Endothelial cell of umbilical vein (primary cell): ENCODE results near the gene GRIK3.

ENCODE experiments used
- CTCF ChIP-seq, 2 donors: IDR thresholded peaks; 1 replicate in 1 of 2; 2 replicates in 1 of 2; pipeline ENCODE4 v1.5.1; 2011; ENCODE audit warnings: low read length in 2 of 2, mild to moderate bottlenecking in 2 of 2, moderate library complexity in 2 of 2, control low read depth in 1 of 2, inconsistent platforms in 1 of 2, low read depth in 1 of 2; ENCODE audit not compliant: insufficient read depth in 1 of 2; ENCODE audit errors: extremely low read depth in 1 of 2
- EZH2 ChIP-seq: IDR thresholded peaks from 2 replicates; pipeline ENCODE4 v1.6.1; 2012; ENCODE audit warnings: borderline replicate concordance, low read depth, mild to moderate bottlenecking, moderate library complexity, low read length, inconsistent platforms; ENCODE audit not compliant: severe bottlenecking
- GATA2 ChIP-seq: IDR thresholded peaks from 2 replicates; pipeline ENCODE4 v1.7.0; 2011; ENCODE audit warnings: low read depth, mild to moderate bottlenecking, moderate library complexity, mixed read lengths, low read length; ENCODE audit not compliant: insufficient read length, insufficient read depth
- JUN ChIP-seq: IDR thresholded peaks from 2 replicates; pipeline ENCODE4 v1.6.1; 2011; ENCODE audit warnings: borderline replicate concordance, low read depth; ENCODE audit not compliant: insufficient read length, insufficient read depth
- MAX ChIP-seq: IDR thresholded peaks from 2 replicates; pipeline ENCODE4 v1.6.1; 2011; ENCODE audit not compliant: insufficient read depth, insufficient read length
- POLR2A ChIP-seq: IDR thresholded peaks from 2 replicates; pipeline ENCODE4 v1.6.1; 2012; ENCODE audit warnings: low read depth, mild to moderate bottlenecking, control low read depth, low read length
- POLR2AphosphoS5 ChIP-seq: IDR thresholded peaks from 2 replicates; pipeline ENCODE4 v1.6.1; 2012; ENCODE audit warnings: low read depth, mild to moderate bottlenecking, control low read depth, low read length, moderate library complexity; ENCODE audit not compliant: insufficient read depth

GRCh38 chr1:36948606-36949005, 85.7 kb downstream of the GRIK3 start:
- no peak for TF ChIP-seq CTCF (IDR thresholded peaks at IDR 0.05; ENCODE audit: extremely low read depth in 1 of 2, insufficient read depth in 1 of 2, low read depth in 1 of 2, low read length in 2 of 2)
- no peak for TF ChIP-seq POLR2A
- no peak for TF ChIP-seq POLR2AphosphoS5
- no peak for TF ChIP-seq EZH2
- TF ChIP-seq JUN = no peak
- TF ChIP-seq GATA2 = no peak
- TF ChIP-seq MAX = no peak
